ENCODE data around the gene ITGBL1. TPM values are rescaled to one million over a fixed set of nuclear protein-coding genes. Genes with fewer than 3 reads are reported as not detected.

ITGBL1 gene
- total and polyA plus RNA-seq, 7 donors, result 0.44 to 5.7 (median 1.7) TPM

GRCh38 chr13:101623470-101624209 is 171.2 kb downstream of the ITGBL1 start:
- H3K4me1 ChIP-seq, result no peaks in the 10 kb centered on the region
- no peak overlapping the region for H3K27ac ChIP-seq
- no peaks in the 10 kb centered on the region for H3K36me3 ChIP-seq (ENCODE audit: insufficient read depth in 1 of 2, low read depth in 1 of 2)
- H3K4me3 ChIP-seq, result no peak overlapping the region
- ATAC-seq (no peak), DNase-seq (no peak)
- TF ChIP-seq CTCF (IDR thresholded peaks at IDR 0.05), result no peak
- 64 to 72% (median 67%) methylated on average over 2 of the region's 2 CpGs for WGBS, 3 donors
- H3K27me3 ChIP-seq (ENCODE audit: insufficient read depth in 3 of 3, low read length in 2 of 3), result no peaks in the 10 kb centered on the region
- intact Hi-C loops (cut with DNase I), result no loop called here
- no peaks in the 10 kb centered on the region for H3K9me3 ChIP-seq

GRCh38 chr13:101624210-101624922 is 171.9 kb downstream of the ITGBL1 start:
- H3K27ac ChIP-seq, result no peak overlapping the region
- H3K4me3 ChIP-seq, result no peak overlapping the region
- TF ChIP-seq CTCF (IDR thresholded peaks at IDR 0.05), result no peak
- no peak for DNase-seq
- no peaks in the 10 kb centered on the region for H3K4me1 ChIP-seq
- ATAC-seq, result no peak
- no peaks in the 10 kb centered on the region for H3K36me3 ChIP-seq (ENCODE audit: insufficient read depth in 1 of 2, low read depth in 1 of 2)
- WGBS, 3 donors, result 36 to 49% (median 47%) methylated on average over 8 of the region's 8 CpGs
- intact Hi-C loops (cut with DNase I), result no loop called here
- no peaks in the 10 kb centered on the region for H3K27me3 ChIP-seq (ENCODE audit: insufficient read depth in 3 of 3, low read length in 2 of 3)
- H3K9me3 ChIP-seq, result no peaks in the 10 kb centered on the region

- H3K4me1 ChIP-seq, result no peaks in the 10 kb centered on the region
- intact Hi-C loops (cut with DNase I), result no loop called here
- no peak for ATAC-seq
These were observed 172.5 kb downstream of the ITGBL1 start for GRCh38 chr13:101624981-101625380.

GRCh38 chr13:101626925-101627555 is 174.6 kb downstream of the ITGBL1 start:
- H3K27ac ChIP-seq, result no peak overlapping the region
- H3K27me3 ChIP-seq (ENCODE audit: insufficient read depth in 3 of 3, low read length in 2 of 3), result no peaks in the 10 kb centered on the region
- H3K36me3 ChIP-seq (ENCODE audit: insufficient read depth in 1 of 2, low read depth in 1 of 2), result no peaks in the 10 kb centered on the region
- ATAC-seq (no peak), DNase-seq (no peak)
- no peaks in the 10 kb centered on the region for H3K4me1 ChIP-seq
- H3K4me3 ChIP-seq, result peak overlapping the region; percentile 43
- WGBS, 3 donors, result 41 to 74% (median 52%) methylated on average over 4 of the region's 4 CpGs
- no peaks in the 10 kb centered on the region for H3K9me3 ChIP-seq
- no peak for TF ChIP-seq CTCF (IDR thresholded peaks at IDR 0.05)
- intact Hi-C loops (cut with DNase I), result loop anchor here in 1 of 2 donors (2.0 kb wide), 1 partner anchor 20 kb away; no protein-coding TSS in a partner anchor

More at GRCh38 chr13:101624981-101625380, 172.5 kb downstream of the ITGBL1 start:
- DNase-seq, result no peak
- Histone ChIP-seq H3K27me3 (ENCODE audit: insufficient read depth in 3 of 3, low read length in 2 of 3) (no peaks in the 10 kb centered on the region), H3K4me3 (no peak overlapping the region), H3K27ac (no peak overlapping the region), H3K36me3 (ENCODE audit: insufficient read depth in 1 of 2, low read depth in 1 of 2) (no peaks in the 10 kb centered on the region), H3K9me3 (no peaks in the 10 kb centered on the region)
- 63 to 74% (median 66%) methylated on average over 3 of the region's 3 CpGs for WGBS, 3 donors
- TF ChIP-seq CTCF (IDR thresholded peaks at IDR 0.05), result no peak
